K562 (cell line): Measurements from ENCODE around the gene KCTD17. TPM values are rescaled to one million over a fixed set of nuclear protein-coding genes. Genes with fewer than 3 reads are reported as not detected.

Experiments
- ATAC-seq: fragments of 200-7000 bp; cut with Tn5 transposase; 3 replicates; pipeline ENCODE4 v1.9.1; 2020; ENCODE audit warnings: moderate library complexity
- BruUV-seq: library from RNA; stranded (reverse); fragments of 400-500 nt; replicated peaks from 2 replicates; lab custom pipeline; 2021; lab: Mats Ljungman, UMichigan
- CTCF ChIA-PET: fragments of 300-600 bp; formaldehyde crosslinking; extraction: SDS; loops from one replicate; lab custom pipeline; 2021; ENCODE audit warnings: low intra/inter-chr PET ratio; lab: Yijun Ruan, JAX
- POLR2A ChIA-PET: fragments of 300-600, 350-650 bp; sonication (Branson Sonifier 250); formaldehyde crosslinking; extraction: SDS; loops from one replicate; lab custom pipeline; 2021; ENCODE audit warnings: antibody characterized with exemption, inconsistent platforms; lab: Yijun Ruan, JAX
- DNase-seq, 4 experiments: peaks; one replicate each; pipeline versions ENCODE4 v3.0.0 to v3.0.0-alpha.2; 2011 to 2018; ENCODE audit warnings: low spot score in 3 of 4, mixed read lengths in 3 of 4; ENCODE audit errors: extremely low read depth in 1 of 4
- FAIRE-seq: peaks from 2 replicates; lab custom pipeline; 2011; peaks lifted over from hg19 to GRCh38; lab: Jason Lieb, UNC
- H2AFZ ChIP-seq: 2 replicates; pipeline ENCODE4 v1.6.0; 2011; ENCODE audit warnings: low read depth, low read length, control low read depth, inconsistent platforms
- H3K27ac ChIP-seq: fragments of 200-600 bp; 3 replicates; pipeline ENCODE4 v1.8.0; 2011; ENCODE audit warnings: low read depth, mild to moderate bottlenecking, control low read depth, inconsistent platforms, low read length, moderate library complexity, mixed read lengths; ENCODE audit errors: extremely low read depth
- H3K27me3 ChIP-seq, 2 experiments: fragments of 300-600 bp in 1 of 2; 2 replicates in 1 of 2; 3 replicates in 1 of 2; pipeline versions ENCODE4 v1.6.0 to v1.8.0; 2011; ENCODE audit warnings: inconsistent platforms in 2 of 2, low read length in 2 of 2, mild to moderate bottlenecking in 1 of 2, mixed read lengths in 1 of 2, moderate library complexity in 1 of 2; ENCODE audit not compliant: control insufficient read depth in 2 of 2, insufficient read depth in 2 of 2
- H3K36me3 ChIP-seq: fragments of 300-600 bp; 3 replicates; pipeline ENCODE4 v1.8.0; 2011; ENCODE audit warnings: mild to moderate bottlenecking, low read length, inconsistent platforms; ENCODE audit not compliant: control insufficient read depth, insufficient read depth
- H3K4me1 ChIP-seq, 2 experiments: fragments of 200-600 bp in 1 of 2; replicated peaks in 1 of 2; 2 replicates in 1 of 2; 3 replicates in 1 of 2; pipeline versions ENCODE4 v1.5.1 to v1.8.0; 2011; ENCODE audit warnings: inconsistent platforms in 2 of 2, low read length in 2 of 2, mild to moderate bottlenecking in 1 of 2, mixed read lengths in 1 of 2, moderate library complexity in 1 of 2; ENCODE audit not compliant: control insufficient read depth in 2 of 2, insufficient read depth in 2 of 2
- H3K4me2 ChIP-seq: 2 replicates; pipeline ENCODE4 v1.6.1; 2011; ENCODE audit warnings: low read length, control low read depth, inconsistent platforms, mixed read lengths; ENCODE audit not compliant: insufficient read depth
- H3K4me3 ChIP-seq: fragments of 200-600 bp; sonication (generic), shearing (Covaris generic); 2 replicates; pipeline ENCODE4 v1.5.1; 2016; ENCODE audit warnings: control low read depth, inconsistent platforms
- H3K79me2 ChIP-seq: fragments of 200-600 bp; 3 replicates; pipeline ENCODE4 v1.8.0; 2011; ENCODE audit warnings: low read length, inconsistent platforms; ENCODE audit not compliant: control insufficient read depth, insufficient read depth
- H3K9ac ChIP-seq, 2 experiments: 2 replicates each; pipeline versions ENCODE4 v1.6.0 to v1.6.1; 2011; ENCODE audit warnings: low read depth in 2 of 2, low read length in 2 of 2, control low read depth in 1 of 2, inconsistent platforms in 1 of 2, mild to moderate bottlenecking in 1 of 2, mixed read lengths in 1 of 2; ENCODE audit not compliant: insufficient read depth in 1 of 2
- H3K9me1 ChIP-seq: one replicate; pipeline ENCODE4 v1.6.0; 2011; ENCODE audit warnings: inconsistent platforms, mild to moderate bottlenecking, low read length, moderate library complexity; ENCODE audit not compliant: control insufficient read depth, insufficient read depth
- H3K9me3 ChIP-seq: replicated peaks from 2 replicates; pipeline ENCODE4 v1.5.1; 2011; ENCODE audit warnings: low read depth, low read length, inconsistent platforms; ENCODE audit not compliant: control insufficient read depth, insufficient read depth
- H4K20me1 ChIP-seq: replicated peaks from 2 replicates; pipeline ENCODE4 v1.6.1; 2011; ENCODE audit warnings: low read length, inconsistent platforms, mixed read lengths; ENCODE audit not compliant: control insufficient read depth, insufficient read depth
- CEBPB ChIP-seq: fragments of 450-650 bp; IDR thresholded peaks from 2 replicates; pipeline ENCODE4 v1.6.1; 2016; ENCODE audit warnings: missing genetic modification characterization, missing compliant biosample characterization
- EGR1 ChIP-seq: fragments of 450-650 bp; conservative IDR thresholded peaks from 2 replicates; pipeline ENCODE4 v1.6.1; 2017; ENCODE audit warnings: mild to moderate bottlenecking
- EWSR1 ChIP-seq: fragments of 450-650 bp; IDR thresholded peaks from 2 replicates; pipeline ENCODE4 v1.6.1; 2018; ENCODE audit warnings: borderline replicate concordance, mild to moderate bottlenecking, low read depth, moderate library complexity; ENCODE audit not compliant: partially characterized antibody
- NUFIP1 ChIP-seq: fragments of 450-650 bp; IDR thresholded peaks from 2 replicates; pipeline ENCODE4 v1.6.1; 2018; ENCODE audit not compliant: partially characterized antibody
- ZFP30 ChIP-seq: fragments of 250-450 bp; sonication (Bioruptor Pico); IDR thresholded peaks from 2 replicates; pipeline ENCODE4 v1.8.0; 2022; ENCODE audit warnings: moderate library complexity, mild to moderate bottlenecking, inconsistent platforms, borderline replicate concordance
- ZNF76 ChIP-seq: fragments of 250-450 bp; sonication (Bioruptor Pico); IDR thresholded peaks from 2 replicates; pipeline ENCODE4 v1.4.0; 2020; ENCODE audit warnings: mild to moderate bottlenecking, moderate library complexity, borderline replicate concordance
- WGBS: fragments of 100-300 bp; shearing (Covaris generic); methylation state at CpG from one replicate; pipeline ENCODE4 v1.1.6; 2016; ENCODE audit warnings: low coverage, mixed read lengths; ENCODE audit not compliant: insufficient coverage; ENCODE audit errors: missing lambda C conversion rate; 5-methylcytosine and 5-hydroxymethylcytosine counted together
- in situ Hi-C: fragments of 300-500 bp; cut with MboI; formaldehyde crosslinking; loops from 4 replicates; pipeline ENCODE4 v1.15.0; 2018; ENCODE audit warnings: inconsistent platforms, mixed read lengths
- intact Hi-C: fragments of 100-400 bp; cut with micrococcal nuclease; formaldehyde crosslinking; loops from 2 replicates; pipeline ENCODE4 v1.14.2; 2022
- polyA plus RNA-seq, 8 experiments: library from polyadenylated mRNA; depleted of rRNA in 4 of 8; stranded (reverse) in 5 of 8; unstranded in 3 of 8; fragments of >200 nt; fragmentation: Nextera tagmentation in 2 of 8; fragmentation: Illumina TruSeq in 1 of 8; extraction: Ambion mirVana in 2 of 8; extraction: Trizol in 1 of 8; gene quantifications; 2 replicates each; pipeline versions ENCODE4 v1.2.1 to v1.2.3, GENCODE V29; 2011 to 2014; ENCODE audit warnings: inconsistent platforms in 1 of 8, missing spikeins in 1 of 8
- total RNA-seq, 7 experiments: library from RNA; depleted of rRNA in 6 of 7; stranded (reverse); fragments of >200 nt in 6 of 7; fragmentation: Illumina TruSeq in 2 of 7; extraction: Trizol in 2 of 7; gene quantifications; 2 replicates each; pipeline versions ENCODE4 v1.2.1 to v1.2.3, GENCODE V29; 2011 to 2021; ENCODE audit warnings: low replicate concordance in 1 of 7

KCTD17 gene
- total and polyA plus RNA-seq, 9 of the 15 experiments (the other 6 are each of a cell fraction or from before 2014, with no cell fraction given): 0.22 to 0.90 (median 0.49) TPM; not detected in 2

GRCh38 chr22:37062376-37062675 lies 10.8 kb downstream of the KCTD17 start:
- H3K36me3 ChIP-seq: no peaks in the 10 kb centered on the region
- DNase-seq (peak in 1 of 4 experiments; percentile 18), ATAC-seq (no peak), FAIRE-seq (no peak)
- no peaks in the 10 kb centered on the region; the same call in 1 of the 2 replicates for H4K20me1 ChIP-seq
- in situ Hi-C loops (no loop called here), intact Hi-C loops (no loop called here)
- WGBS: no CpG with 5 or more reads among the region's 7 CpGs
- H3K27ac ChIP-seq: no peak overlapping the region
- no peak overlapping the region for H2AFZ ChIP-seq
- H3K4me2 ChIP-seq: no peak overlapping the region
- ChIA-PET POLR2A (no interaction called here), CTCF (no interaction called here)
- H3K9me1 ChIP-seq: no peaks in the 10 kb centered on the region
- no peaks in the 10 kb centered on the region for H3K9me3 ChIP-seq
- no peaks in the 10 kb centered on the region; a peak in 1 of 5 replicates for H3K4me1 ChIP-seq
- no peak overlapping the region for H3K9ac ChIP-seq
- H3K4me3 ChIP-seq: no peak overlapping the region
- no TSS peak for BruUV-seq
- no peaks in the 10 kb centered on the region for H3K79me2 ChIP-seq
- peaks cover 4 to 70% of the 10 kb centered on the region in 2 experiments; a peak in 2 of 5 replicates for H3K27me3 ChIP-seq
- no peak for TF ChIP-seq NUFIP1
- TF ChIP-seq ZFP30 (CRISPR knock-in tag): no peak
- TF ChIP-seq CEBPB: no peak
- TF ChIP-seq EGR1: 0 out of 2 replicates have a peak, but pooled peaks have one; percentile 15
- no peak for TF ChIP-seq EWSR1
- no peak for TF ChIP-seq ZNF76 (CRISPR knock-in tag)
- TF ChIP-seq, all 486 proteins: peak for 1
